Dermis blood vessel endothelial cell (primary cell): ENCODE data around the gene ATF3. TPM values are rescaled to one million over a fixed set of nuclear protein-coding genes. Genes with fewer than 3 reads are reported as not detected.
"Not testable (repeated sequence)": the region's sequence is repeated elsewhere in the genome, so short reads cannot be mapped to it uniquely, and the experiment has no call there.

Source experiments
- DNase-seq: peaks from one replicate; pipeline ENCODE4 v3.0.0; 2010
- total RNA-seq: library from RNA; depleted of rRNA; stranded (reverse); fragments of >200 nt; gene quantifications from 2 replicates; pipeline ENCODE4 v1.2.3, GENCODE V29; 2014

ATF3 gene
- total RNA-seq, 1 donor from 2014 or later, result 6.0 TPM

- no peak for DNase-seq
Observed at GRCh38 chr1:212629450-212630157, 21.0 kb downstream of the ATF3 start.

- DNase-seq, result peak; percentile 72
Observed at GRCh38 chr1:212630158-212630900, 21.8 kb downstream of the ATF3 start.

GRCh38 chr1:212633161-212633560 lies 24.6 kb downstream of the ATF3 start:
- no peak for DNase-seq

GRCh38 chr1:212634252-212634651 lies 25.7 kb downstream of the ATF3 start:
- no peak for DNase-seq

- peak; percentile 64 for DNase-seq
Observed at GRCh38 chr1:212635141-212635631, 26.6 kb downstream of the ATF3 start.

GRCh38 chr1:212637902-212638301 lies 29.3 kb downstream of the ATF3 start:
- DNase-seq, result no peak

GRCh38 chr1:212638492-212639151 lies 30.1 kb downstream of the ATF3 start:
- DNase-seq, result no peak

- not testable (repeated sequence) for DNase-seq
Observed at GRCh38 chr1:212639524-212639923, 31.0 kb downstream of the ATF3 start.

- DNase-seq, result no peak
Observed at GRCh38 chr1:212640223-212640878, 31.8 kb downstream of the ATF3 start.

- DNase-seq, result no peak
Observed at GRCh38 chr1:212641956-212642355, 33.4 kb downstream of the ATF3 start.

GRCh38 chr1:212643877-212644276 lies 35.3 kb downstream of the ATF3 start:
- DNase-seq, result no peak

- DNase-seq, result no peak
Observed at GRCh38 chr1:212644866-212645545, 36.4 kb downstream of the ATF3 start.

GRCh38 chr1:212645546-212646543 lies 37.3 kb downstream of the ATF3 start:
- no peak for DNase-seq

GRCh38 chr1:212646588-212646987 lies 38.0 kb downstream of the ATF3 start:
- no peak for DNase-seq

GRCh38 chr1:212647004-212647403 lies 38.4 kb downstream of the ATF3 start:
- DNase-seq, result no peak

- DNase-seq, result no peak
Observed at GRCh38 chr1:212648431-212648830, 39.9 kb downstream of the ATF3 start.

GRCh38 chr1:212649020-212649419 lies 40.5 kb downstream of the ATF3 start:
- DNase-seq, result no peak

GRCh38 chr1:212650228-212650627 lies 41.7 kb downstream of the ATF3 start:
- DNase-seq, result no peak

- peak; percentile 50 for DNase-seq
Observed at GRCh38 chr1:212651521-212651920, 43.0 kb downstream of the ATF3 start.

GRCh38 chr1:212651977-212652376 lies 43.4 kb downstream of the ATF3 start:
- no peak for DNase-seq

- DNase-seq, result no peak
Observed at GRCh38 chr1:212652609-212653008, 44.0 kb downstream of the ATF3 start.
